GDM1 (cell line): Measurements from ENCODE around the gene C1QTNF9B.
"Not testable (repeated sequence)": the region's sequence is repeated elsewhere in the genome, so short reads cannot be mapped to it uniquely, and the experiment has no call there.

Source experiments
- DNase-seq: peaks from one replicate; lab custom pipeline; 2025; lab: John Stamatoyannopoulos, UW

C1QTNF9B gene

GRCh38 chr13:23894746-23895145 is 2.6 kb downstream of the C1QTNF9B start:
- not testable (repeated sequence) for DNase-seq

GRCh38 chr13:23893791-23894190 is 3.5 kb downstream of the C1QTNF9B start:
- DNase-seq, result not testable (repeated sequence)

- no peak for DNase-seq
Measured at GRCh38 chr13:23889615-23890607, 7.4 kb downstream of the C1QTNF9B start.

- DNase-seq, result peak; percentile 98
Measured at GRCh38 chr13:23888658-23889614, 8.4 kb downstream of the C1QTNF9B start, which contains the start of gene MIPEP. Gene MIPEP, minus strand, starts transcription at chr13:23889400. Its CDS starts 80 bp downstream, at chr13:23889320.

GRCh38 chr13:23884361-23884760 is 12.9 kb downstream of the C1QTNF9B start:
- not testable (repeated sequence) for DNase-seq

- DNase-seq, result no peak
Measured at GRCh38 chr13:23883255-23883654, 14.0 kb downstream of the C1QTNF9B start.

- not testable (repeated sequence) for DNase-seq
Measured at GRCh38 chr13:23881402-23881800, 15.9 kb downstream of the C1QTNF9B start.

GRCh38 chr13:23880493-23881401 is 16.6 kb downstream of the C1QTNF9B start:
- DNase-seq, result not testable (repeated sequence)

- DNase-seq, result no peak
Measured at GRCh38 chr13:23877286-23877685, 20.0 kb downstream of the C1QTNF9B start.

GRCh38 chr13:23876265-23876664 is 21.0 kb downstream of the C1QTNF9B start:
- no peak for DNase-seq

- DNase-seq, result no peak
Measured at GRCh38 chr13:23871616-23872220, 25.6 kb downstream of the C1QTNF9B start.

- DNase-seq, result no peak
Measured at GRCh38 chr13:23870356-23871140, 26.8 kb downstream of the C1QTNF9B start.

- no peak for DNase-seq
Measured at GRCh38 chr13:23868521-23868920, 28.8 kb downstream of the C1QTNF9B start.

- DNase-seq, result no peak
Measured at GRCh38 chr13:23867027-23867491, 30.2 kb downstream of the C1QTNF9B start.

GRCh38 chr13:23866420-23867026 is 30.8 kb downstream of the C1QTNF9B start:
- DNase-seq, result no peak

- no peak for DNase-seq
Measured at GRCh38 chr13:23865906-23866305, 31.4 kb downstream of the C1QTNF9B start.

- DNase-seq, result no peak
Measured at GRCh38 chr13:23865026-23865425, 32.3 kb downstream of the C1QTNF9B start.

- DNase-seq, result no peak
Measured at GRCh38 chr13:23861310-23861709, 36.0 kb downstream of the C1QTNF9B start.

- no peak for DNase-seq
Measured at GRCh38 chr13:23859904-23860303, 37.4 kb downstream of the C1QTNF9B start.
